SK-N-SH (cell line): Measurements from ENCODE around the gene PRKG1. TPM values are rescaled to one million over a fixed set of nuclear protein-coding genes. Genes with fewer than 3 reads are reported as not detected.

ENCODE experiments used
- CTCF ChIA-PET: fragments of 300-600, 350-600 bp; formaldehyde crosslinking; extraction: SDS; loops from one replicate; lab custom pipeline; 2021; lab: Yijun Ruan, JAX
- POLR2A ChIA-PET: fragments of 350-600 bp; sonication (Branson Sonifier 250); formaldehyde crosslinking; extraction: SDS; loops from one replicate; lab custom pipeline; 2020; ENCODE audit warnings: antibody characterized with exemption, inconsistent platforms; lab: Yijun Ruan, JAX
- DNase-seq: peaks from one replicate; pipeline ENCODE4 v3.0.0; 2012
- H2AFZ ChIP-seq: fragments of 200-600 bp; sonication (generic); 2 replicates; pipeline ENCODE4 v1.8.1; 2016; ENCODE audit warnings: antibody characterized with exemption, mild to moderate bottlenecking, low read depth
- H3F3A ChIP-seq: fragments of 200-600 bp; sonication (generic); replicated peaks from 2 replicates; pipeline ENCODE3; 2016; ENCODE audit warnings: antibody characterized with exemption, mild to moderate bottlenecking; ENCODE audit not compliant: insufficient read depth
- H3K27ac ChIP-seq, 2 experiments: fragments of 200-500 bp in 1 of 2; fragments of 200-600 bp in 1 of 2; sonication (Bioruptor generic) in 1 of 2; sonication (generic), shearing (Covaris generic) in 1 of 2; 2 replicates each; pipeline versions ENCODE4 v1.5.1 to v1.6.1; 2014 to 2016; ENCODE audit warnings: low read depth in 2 of 2, inconsistent platforms in 1 of 2, low read length in 1 of 2, mild to moderate bottlenecking in 1 of 2, mixed read lengths in 1 of 2
- H3K27me3 ChIP-seq: fragments of 200-600 bp; sonication (generic), shearing (Covaris generic); 2 replicates; pipeline ENCODE4 v1.6.1; 2016; ENCODE audit warnings: mixed run types; ENCODE audit not compliant: insufficient read depth
- H3K36me3 ChIP-seq, 2 experiments: fragments of 200-500 bp in 1 of 2; fragments of 200-600 bp in 1 of 2; sonication (Bioruptor generic) in 1 of 2; sonication (generic) in 1 of 2; replicated peaks in 1 of 2; 2 replicates each; pipeline versions ENCODE3 to v1.5.1; 2014 to 2016; ENCODE audit warnings: low read length in 1 of 2, mild to moderate bottlenecking in 1 of 2; ENCODE audit not compliant: insufficient read depth in 2 of 2, control insufficient read depth in 1 of 2
- H3K4me1 ChIP-seq, 2 experiments: fragments of 200-500 bp in 1 of 2; fragments of 200-600 bp in 1 of 2; sonication (Bioruptor generic) in 1 of 2; sonication (generic), shearing (Covaris generic) in 1 of 2; 2 replicates each; pipeline versions ENCODE4 v1.5.1 to v1.6.1; 2014 to 2016; ENCODE audit warnings: low read depth in 1 of 2, low read length in 1 of 2, mixed run types in 1 of 2; ENCODE audit not compliant: insufficient read depth in 2 of 2, control insufficient read depth in 1 of 2
- H3K4me2 ChIP-seq: fragments of 200-600 bp; sonication (generic), shearing (Covaris generic); 2 replicates; pipeline ENCODE4 v1.6.1; 2017; ENCODE audit warnings: mixed run types
- H3K4me3 ChIP-seq, 2 experiments: fragments of 200-500 bp in 1 of 2; fragments of 200-600 bp in 1 of 2; sonication (Bioruptor generic) in 1 of 2; sonication (generic), shearing (Covaris generic) in 1 of 2; 2 replicates each; pipeline versions ENCODE4 v1.5.1 to v1.8.1; 2014 to 2016; ENCODE audit warnings: low read depth in 2 of 2, inconsistent platforms in 1 of 2, low read length in 1 of 2, mild to moderate bottlenecking in 1 of 2, mixed read lengths in 1 of 2, moderate library complexity in 1 of 2
- H3K79me2 ChIP-seq: fragments of 200-600 bp; sonication (generic); 2 replicates; pipeline ENCODE4 v1.8.1; 2017; ENCODE audit warnings: mild to moderate bottlenecking; ENCODE audit not compliant: insufficient read depth
- H3K9ac ChIP-seq: fragments of 200-600 bp; sonication (generic); 2 replicates; pipeline ENCODE4 v1.6.1; 2017; ENCODE audit warnings: mixed run types
- H3K9me2 ChIP-seq: fragments of 200-600 bp; sonication (generic); 2 replicates; pipeline ENCODE4 v1.6.1; 2017; ENCODE audit warnings: mixed run types
- H3K9me3 ChIP-seq: fragments of 200-600 bp; sonication (generic); 2 replicates; pipeline ENCODE4 v1.6.1; 2017; ENCODE audit warnings: mixed run types, mild to moderate bottlenecking, moderate library complexity
- H4K20me1 ChIP-seq: fragments of 200-600 bp; sonication (generic); 2 replicates; pipeline ENCODE4 v1.6.1; 2017; ENCODE audit warnings: mild to moderate bottlenecking, mixed run types; ENCODE audit not compliant: insufficient read depth
- EZH2phosphoT487 ChIP-seq: fragments of 200-600 bp; sonication (generic); IDR thresholded peaks from 2 replicates; pipeline ENCODE4 v1.6.1; 2017; ENCODE audit warnings: low read depth, mixed run types, mild to moderate bottlenecking, antibody characterized with exemption, moderate library complexity, borderline replicate concordance
- FOXJ3 ChIP-seq: sonication (generic); formaldehyde crosslinking; IDR thresholded peaks from 2 replicates; pipeline ENCODE4 v1.5.1; 2020; ENCODE audit warnings: mild to moderate bottlenecking, missing genetic modification reagents
- MXI1 ChIP-seq: IDR thresholded peaks from 2 replicates; pipeline ENCODE4 v1.6.1; 2012; ENCODE audit warnings: mild to moderate bottlenecking, low read depth, low read length, improper control_type of control experiment
- RAD21 ChIP-seq: IDR thresholded peaks from 2 replicates; pipeline ENCODE4 v1.6.1; 2012; ENCODE audit warnings: mild to moderate bottlenecking, low read length
- REST ChIP-seq: IDR thresholded peaks from 2 replicates; pipeline ENCODE4 v1.6.1; 2012; ENCODE audit warnings: mild to moderate bottlenecking, low read depth, low read length, moderate library complexity
- SIN3A ChIP-seq: IDR thresholded peaks from 2 replicates; pipeline ENCODE4 v1.6.1; 2012; ENCODE audit warnings: low read depth, mild to moderate bottlenecking, low read length, moderate library complexity, borderline replicate concordance
- TCF12 ChIP-seq: IDR thresholded peaks from 2 replicates; pipeline ENCODE4 v1.4.0; 2012
- YY1 ChIP-seq: IDR thresholded peaks from 2 replicates; pipeline ENCODE4 v1.4.0; 2012; ENCODE audit warnings: low read depth, mild to moderate bottlenecking
- ZBTB33 ChIP-seq: IDR thresholded peaks from 2 replicates; pipeline ENCODE4 v1.4.0; 2012; ENCODE audit warnings: low read depth, borderline replicate concordance
- WGBS: methylation state at CpG from one replicate; pipeline ENCODE4 v1.1.6; 2017; ENCODE audit warnings: low lambda C conversion rate; 5-methylcytosine and 5-hydroxymethylcytosine counted together
- polyA plus RNA-seq, 3 experiments: library from polyadenylated mRNA; depleted of rRNA; stranded (reverse); fragments of >200 nt; gene quantifications; 2 replicates each; pipeline ENCODE4 v1.2.3, GENCODE V29; 2012

The PRKG1 gene
- polyA plus RNA-seq, 1 of the 3 experiments (the other 2 are of a cell fraction), result 4.1 TPM

- TF ChIP-seq ZBTB33, result no peak
Measured at GRCh38 chr10:52136921-52137320, 1062.6 kb downstream of the PRKG1 start (continued).

GRCh38 chr10:52143338-52143737, 1069.1 kb downstream of the PRKG1 start:
- POLR2A ChIA-PET, result no interaction called here
- H3K27me3 ChIP-seq, result no peaks in the 10 kb centered on the region
- no peak overlapping the region for H3K4me3 ChIP-seq
- H3K4me1 ChIP-seq, result no peaks in the 10 kb centered on the region
- TF ChIP-seq RAD21, result no peak
- no peak for TF ChIP-seq MXI1
- no peak for TF ChIP-seq ZBTB33
- TF ChIP-seq FOXJ3 (CRISPR knock-in tag), result no peak
- TF ChIP-seq SIN3A, result no peak
- TF ChIP-seq REST, result no peak
- TF ChIP-seq TCF12, result no peak
- TF ChIP-seq YY1, result no peak
- TF ChIP-seq EZH2phosphoT487, result no peak
- TF ChIP-seq, all 33 proteins: peak for 0
- 50% methylated on average over 1 of the region's 1 CpG for WGBS
- H2AFZ ChIP-seq, result no peak overlapping the region
- no peak overlapping the region for H3K9ac ChIP-seq
- no peaks in the 10 kb centered on the region for H3K36me3 ChIP-seq
- DNase-seq, result no peak
- no peak overlapping the region for H3K27ac ChIP-seq
- H3K9me2 ChIP-seq, result no peaks in the 10 kb centered on the region
- CTCF ChIA-PET, result no interaction called here
- no peak overlapping the region for H3K4me2 ChIP-seq
- no peaks in the 10 kb centered on the region for H4K20me1 ChIP-seq
- no peaks in the 10 kb centered on the region for H3F3A ChIP-seq
- no peaks in the 10 kb centered on the region for H3K79me2 ChIP-seq
- no peaks in the 10 kb centered on the region for H3K9me3 ChIP-seq
